Measurements from ENCODE around the gene ZSCAN10.
"Not testable (repeated sequence)": the region's sequence is repeated elsewhere in the genome, so short reads cannot be mapped to it uniquely, and the experiment has no call there.

The ZSCAN10 gene

GRCh38 chr16:3098459-3099394 lies at the start of gene ZSCAN10:
Gene ZSCAN10 (minus strand): TSS chr16:3099294. CDS start chr16:3092937, 6,357 bp downstream.
- DNase-seq (ENCODE audit: low read depth) = no peak

GRCh38 chr16:3148256-3149192 lies 49.4 kb upstream of the ZSCAN10 start:
- DNase-seq (ENCODE audit: low read depth) = no peak

GRCh38 chr16:3147757-3148104 lies 48.6 kb upstream of the ZSCAN10 start:
- DNase-seq (ENCODE audit: low read depth) = no peak

GRCh38 chr16:3147046-3147756 lies 48.1 kb upstream of the ZSCAN10 start:
- DNase-seq (ENCODE audit: low read depth) = no peak

- DNase-seq (ENCODE audit: low read depth) = no peak
Measured at GRCh38 chr16:3145660-3146059, 46.6 kb upstream of the ZSCAN10 start.

- no peak for DNase-seq (ENCODE audit: low read depth)
Measured at GRCh38 chr16:3145151-3145550, 46.1 kb upstream of the ZSCAN10 start.

- DNase-seq (ENCODE audit: low read depth) = no peak
Measured at GRCh38 chr16:3144321-3144983, 45.4 kb upstream of the ZSCAN10 start.

- DNase-seq (ENCODE audit: low read depth) = no peak
Measured at GRCh38 chr16:3143598-3144320, 44.7 kb upstream of the ZSCAN10 start.

GRCh38 chr16:3143189-3143588 lies 44.1 kb upstream of the ZSCAN10 start:
- DNase-seq (ENCODE audit: low read depth) = no peak

GRCh38 chr16:3142770-3143169 lies 43.7 kb upstream of the ZSCAN10 start:
- no peak for DNase-seq (ENCODE audit: low read depth)

GRCh38 chr16:3142327-3142726 lies 43.2 kb upstream of the ZSCAN10 start:
- DNase-seq (ENCODE audit: low read depth) = no peak

- no peak for DNase-seq (ENCODE audit: low read depth)
Measured at GRCh38 chr16:3141781-3142311, 42.8 kb upstream of the ZSCAN10 start.

GRCh38 chr16:3140603-3141427 lies 41.7 kb upstream of the ZSCAN10 start:
- no peak for DNase-seq (ENCODE audit: low read depth)

GRCh38 chr16:3139561-3139960 lies 40.5 kb upstream of the ZSCAN10 start:
- not testable (repeated sequence) for DNase-seq (ENCODE audit: low read depth)

GRCh38 chr16:3138823-3139426 lies 39.8 kb upstream of the ZSCAN10 start:
- DNase-seq (ENCODE audit: low read depth) = no peak

GRCh38 chr16:3138342-3138741 lies 39.2 kb upstream of the ZSCAN10 start:
- DNase-seq (ENCODE audit: low read depth) = no peak

- no peak for DNase-seq (ENCODE audit: low read depth)
Measured at GRCh38 chr16:3137267-3137666, 38.2 kb upstream of the ZSCAN10 start.

GRCh38 chr16:3135126-3135715 lies 36.1 kb upstream of the ZSCAN10 start:
- DNase-seq (ENCODE audit: low read depth) = no peak
